Neuronal stem cell (in vitro differentiated cells): ENCODE measurements around the gene PIK3C2G.

Source experiments
- DNase-seq: peaks from one replicate; pipeline ENCODE4 v3.0.0-alpha.2; 2013; ENCODE audit warnings: low spot score
- H2AFZ ChIP-seq: one replicate; pipeline ENCODE4 v1.6.1; 2013; ENCODE audit warnings: mild to moderate bottlenecking, low read length, inconsistent platforms
- H2AK5ac ChIP-seq: 2 replicates; pipeline ENCODE4 v1.6.1; 2013; ENCODE audit warnings: low read depth, mild to moderate bottlenecking, inconsistent platforms, low read length, moderate library complexity, mixed read lengths
- H2BK120ac ChIP-seq: 2 replicates; pipeline ENCODE4 v1.6.1; 2013; ENCODE audit warnings: low read depth, mild to moderate bottlenecking, inconsistent platforms, low read length, moderate library complexity, mixed read lengths
- H2BK12ac ChIP-seq: one replicate; pipeline ENCODE4 v1.6.1; 2013; ENCODE audit warnings: low read length, inconsistent platforms
- H2BK15ac ChIP-seq: 2 replicates; pipeline ENCODE4 v1.6.1; 2013; ENCODE audit warnings: mild to moderate bottlenecking, low read length, inconsistent platforms, mixed read lengths
- H2BK5ac ChIP-seq: one replicate; pipeline ENCODE4 v1.6.1; 2013; ENCODE audit warnings: inconsistent platforms, mild to moderate bottlenecking, low read length, moderate library complexity
- H3K14ac ChIP-seq: one replicate; pipeline ENCODE4 v1.6.1; 2013; ENCODE audit warnings: low read length, inconsistent platforms
- H3K18ac ChIP-seq: 2 replicates; pipeline ENCODE4 v1.6.1; 2013; ENCODE audit warnings: low read length, inconsistent platforms
- H3K23ac ChIP-seq: 2 replicates; pipeline ENCODE4 v1.6.1; 2013; ENCODE audit warnings: low read depth, mild to moderate bottlenecking, mixed read lengths, low read length, inconsistent platforms; ENCODE audit not compliant: poor library complexity
- H3K27ac ChIP-seq: replicated peaks from 3 replicates; pipeline ENCODE4 v1.5.1; 2013; ENCODE audit warnings: low read length, inconsistent platforms
- H3K27me3 ChIP-seq, 3 experiments: 2 replicates each; pipeline ENCODE4 v1.6.1; 2013; ENCODE audit warnings: low read length in 3 of 3, mild to moderate bottlenecking in 2 of 3, inconsistent platforms in 1 of 3, low read depth in 1 of 3, mixed read lengths in 1 of 3, moderate library complexity in 1 of 3; ENCODE audit not compliant: control insufficient read depth in 3 of 3, insufficient read depth in 3 of 3
- H3K36me3 ChIP-seq, 2 donors: replicated peaks in 1 of 2; 2 replicates each; pipeline ENCODE4 v1.6.1; 2013; ENCODE audit warnings: low read length in 2 of 2; ENCODE audit not compliant: control insufficient read depth in 2 of 2, insufficient read depth in 2 of 2
- H3K4ac ChIP-seq: 2 replicates; pipeline ENCODE4 v1.6.1; 2013; ENCODE audit warnings: inconsistent platforms, mild to moderate bottlenecking, low read length, moderate library complexity
- H3K4me1 ChIP-seq, 2 donors: 1 replicate in 1 of 2; 2 replicates in 1 of 2; pipeline ENCODE4 v1.6.1; 2013; ENCODE audit warnings: low read length in 2 of 2, low read depth in 1 of 2; ENCODE audit not compliant: control insufficient read depth in 2 of 2, insufficient read depth in 1 of 2
- H3K4me2 ChIP-seq: one replicate; pipeline ENCODE4 v1.6.1; 2013; ENCODE audit warnings: mild to moderate bottlenecking, low read length, inconsistent platforms; ENCODE audit not compliant: insufficient read depth, poor library complexity, severe bottlenecking
- H3K4me3 ChIP-seq, 2 donors: 2 replicates each; pipeline ENCODE4 v1.5.1; 2013; ENCODE audit warnings: low read length in 2 of 2, mild to moderate bottlenecking in 2 of 2, inconsistent platforms in 1 of 2, moderate library complexity in 1 of 2
- H3K79me1 ChIP-seq: one replicate; pipeline ENCODE4 v1.6.1; 2013; ENCODE audit warnings: low read depth, mild to moderate bottlenecking, inconsistent platforms, low read length, moderate library complexity
- H3K9ac ChIP-seq: one replicate; pipeline ENCODE4 v1.6.1; 2013; ENCODE audit warnings: mild to moderate bottlenecking, low read depth, low read length, inconsistent platforms; ENCODE audit not compliant: poor library complexity
- H3K9me3 ChIP-seq, 2 donors: replicated peaks in 1 of 2; 2 replicates each; pipeline versions ENCODE3 to v1.6.1; 2013; ENCODE audit warnings: low read length in 2 of 2, mild to moderate bottlenecking in 2 of 2, inconsistent platforms in 1 of 2, low read depth in 1 of 2, mixed read lengths in 1 of 2, moderate library complexity in 1 of 2; ENCODE audit not compliant: control insufficient read depth in 2 of 2, insufficient read depth in 1 of 2
- H4K8ac ChIP-seq: one replicate; pipeline ENCODE4 v1.6.1; 2013; ENCODE audit warnings: low read depth, mild to moderate bottlenecking, inconsistent platforms, low read length, moderate library complexity
- H4K91ac ChIP-seq: one replicate; pipeline ENCODE4 v1.6.1; 2013; ENCODE audit warnings: low read length, low read depth, mild to moderate bottlenecking, inconsistent platforms; ENCODE audit not compliant: poor library complexity
- WGBS, 2 donors: extraction: QIAGEN DNeasy Blood & Tissue Kit; methylation state at CpG; one replicate each; pipeline ENCODE4 v1.1.7; 2013; ENCODE audit warnings: missing lambda C conversion rate in 2 of 2, mixed read lengths in 1 of 2; ENCODE audit not compliant: insufficient read length in 2 of 2, insufficient replicate concordance in 1 of 2; ENCODE audit errors: extremely low coverage in 2 of 2; 5-methylcytosine and 5-hydroxymethylcytosine counted together

Gene PIK3C2G

GRCh38 chr12:18559242-18559641, 297.9 kb downstream of the PIK3C2G start:
- Histone ChIP-seq H3K79me1 (no peaks in the 10 kb centered on the region), H3K27me3 (no peaks in the 10 kb centered on the region), H3K4me2 (no peak overlapping the region), H3K4me3 (no peak overlapping the region), H3K9ac (no peak overlapping the region), H3K9me3 (no peaks in the 10 kb centered on the region), H2AK5ac (no peak overlapping the region), H4K8ac (no peak overlapping the region), H3K18ac (no peak overlapping the region), H3K36me3 (no peaks in the 10 kb centered on the region), H3K23ac (no peak overlapping the region), H2BK120ac (no peak overlapping the region), H2AFZ (no peak overlapping the region), H2BK5ac (no peak overlapping the region), H2BK15ac (no peak overlapping the region), H3K27ac (no peak overlapping the region), H2BK12ac (no peak overlapping the region), H3K14ac (no peak overlapping the region), H3K4me1 (no peaks in the 10 kb centered on the region), H3K4ac (no peak overlapping the region), H4K91ac (no peak overlapping the region)
- WGBS, 2 donors, result no CpG with 5 or more reads among the region's 1 CpG
- DNase-seq, result no peak

DNA sequence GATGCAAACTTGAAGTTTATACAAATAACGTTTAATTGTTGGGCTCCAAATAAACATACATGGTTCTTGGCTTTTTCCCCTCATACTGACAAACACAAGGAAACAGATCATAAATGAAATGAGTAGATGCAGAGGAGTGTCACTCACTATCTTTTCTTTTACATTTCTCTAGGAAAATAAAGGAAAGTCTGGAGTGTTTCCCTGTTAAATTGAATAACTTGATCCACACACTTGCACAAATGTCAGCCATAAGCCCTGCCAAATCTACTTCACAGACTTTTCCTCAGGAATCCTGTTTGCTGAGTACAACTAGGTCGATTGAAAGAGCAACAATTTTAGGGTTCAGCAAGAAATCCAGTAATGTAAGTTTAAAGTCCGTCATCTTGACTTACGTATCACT, 301.2 kb downstream of the PIK3C2G start:
- no CpG with 5 or more reads among the region's 4 CpGs for WGBS, 2 donors

GRCh38 chr12:18564306-18564705, 303.0 kb downstream of the PIK3C2G start:
- H3K79me1 ChIP-seq, result no peaks in the 10 kb centered on the region
- no peak overlapping the region for H3K23ac ChIP-seq
- H3K18ac ChIP-seq, result no peak overlapping the region
- no peak overlapping the region for H2BK15ac ChIP-seq
- no peak for DNase-seq
- H3K9ac ChIP-seq, result no peak overlapping the region
- no peak overlapping the region for H3K27ac ChIP-seq
- no peaks in the 10 kb centered on the region for H3K4me1 ChIP-seq
- H3K14ac ChIP-seq, result no peak overlapping the region
- no CpG with 5 or more reads among the region's 1 CpG for WGBS, 2 donors
- H3K4me2 ChIP-seq, result no peak overlapping the region
- no peak overlapping the region for H2BK12ac ChIP-seq
- H3K27me3 ChIP-seq, result no peaks in the 10 kb centered on the region
- H2BK5ac ChIP-seq, result no peak overlapping the region
- no peak overlapping the region for H3K4me3 ChIP-seq
- no peak overlapping the region for H3K4ac ChIP-seq
- no peak overlapping the region for H2BK120ac ChIP-seq
- H2AFZ ChIP-seq, result no peak overlapping the region
- H3K36me3 ChIP-seq, result no peaks in the 10 kb centered on the region
- H4K8ac ChIP-seq, result no peak overlapping the region
- H4K91ac ChIP-seq, result no peak overlapping the region
- no peak overlapping the region for H2AK5ac ChIP-seq
- H3K9me3 ChIP-seq, result no peaks in the 10 kb centered on the region

More for the DNA sequence above, 301.2 kb downstream of the PIK3C2G start:
- H3K18ac ChIP-seq, result no peak overlapping the region
- no peak overlapping the region for H3K14ac ChIP-seq
- no peak overlapping the region for H2AFZ ChIP-seq
- H3K9me3 ChIP-seq, result no peaks in the 10 kb centered on the region
- no peaks in the 10 kb centered on the region for H3K4me1 ChIP-seq
- H4K8ac ChIP-seq, result no peak overlapping the region
- H3K4ac ChIP-seq, result no peak overlapping the region
- DNase-seq, result no peak
- H3K23ac ChIP-seq, result no peak overlapping the region
- H3K79me1 ChIP-seq, result no peaks in the 10 kb centered on the region
- no peak overlapping the region for H2BK5ac ChIP-seq
- H2BK15ac ChIP-seq, result no peak overlapping the region
- no peaks in the 10 kb centered on the region for H3K36me3 ChIP-seq
- no peak overlapping the region for H2BK12ac ChIP-seq
- H3K9ac ChIP-seq, result no peak overlapping the region
- no peak overlapping the region for H3K4me2 ChIP-seq
- H2BK120ac ChIP-seq, result no peak overlapping the region
- no peaks in the 10 kb centered on the region for H3K27me3 ChIP-seq
- H3K4me3 ChIP-seq, result no peak overlapping the region
- no peak overlapping the region for H3K27ac ChIP-seq
- no peak overlapping the region for H4K91ac ChIP-seq
- no peak overlapping the region for H2AK5ac ChIP-seq

DNA sequence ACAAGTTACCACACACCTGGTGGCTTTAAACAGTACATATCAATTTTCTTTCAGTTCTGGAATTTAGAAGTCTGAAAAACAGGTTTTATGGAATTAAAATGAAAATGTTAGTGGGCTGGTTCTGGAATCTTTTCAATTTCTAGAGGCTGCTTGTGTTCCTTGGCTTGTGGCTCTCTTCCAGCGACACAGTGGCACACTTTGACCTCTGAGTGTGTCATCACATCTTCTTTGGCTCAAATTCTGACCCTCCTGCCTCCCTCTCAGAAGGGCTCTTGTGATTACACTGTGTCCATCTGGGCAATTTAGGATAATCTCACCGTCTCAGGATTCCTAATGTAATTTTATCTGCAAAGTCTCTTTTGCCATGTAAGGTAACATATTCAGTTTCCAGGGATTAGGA, 306.5 kb downstream of the PIK3C2G start:
- no peak for DNase-seq
- no peak overlapping the region for H3K18ac ChIP-seq
- H3K23ac ChIP-seq, result no peak overlapping the region
- no peak overlapping the region for H2BK15ac ChIP-seq
- H4K91ac ChIP-seq, result no peak overlapping the region
- H3K14ac ChIP-seq, result no peak overlapping the region
- H2BK120ac ChIP-seq, result no peak overlapping the region
- no peak overlapping the region for H2BK5ac ChIP-seq
- no peaks in the 10 kb centered on the region for H3K4me1 ChIP-seq
- no peak overlapping the region for H2AFZ ChIP-seq
- no peak overlapping the region for H2AK5ac ChIP-seq
- no peak overlapping the region for H3K4me3 ChIP-seq
- H4K8ac ChIP-seq, result no peak overlapping the region
- WGBS, 2 donors, result no CpG with 5 or more reads among the region's 2 CpGs
- H2BK12ac ChIP-seq, result no peak overlapping the region
- no peak overlapping the region for H3K4me2 ChIP-seq
- H3K27me3 ChIP-seq, result no peaks in the 10 kb centered on the region
- H3K36me3 ChIP-seq, result no peaks in the 10 kb centered on the region
- no peaks in the 10 kb centered on the region for H3K79me1 ChIP-seq
- no peak overlapping the region for H3K27ac ChIP-seq
- no peak overlapping the region for H3K4ac ChIP-seq
- no peak overlapping the region for H3K9ac ChIP-seq
- no peaks in the 10 kb centered on the region for H3K9me3 ChIP-seq
